SK-N-SH treated with all-trans-retinoic acid at 6 μM for 48 hours (cell line): ENCODE results near the gene PPP3CA.

Experiments used
- BACH2 ChIP-seq: fragments of 250-450 bp; sonication (Bioruptor Pico); IDR thresholded peaks from 2 replicates; pipeline ENCODE4 v1.9.0; 2021; ENCODE audit warnings: mild to moderate bottlenecking, borderline replicate concordance
- ISL1 ChIP-seq: fragments of 250-450 bp; sonication (Bioruptor Pico); IDR thresholded peaks from 2 replicates; pipeline ENCODE4 v2.1.2; 2022; ENCODE audit warnings: mild to moderate bottlenecking, moderate library complexity
- RARB ChIP-seq: fragments of 250-450 bp; sonication (Bioruptor Pico); IDR thresholded peaks from 2 replicates; pipeline ENCODE4 v1.8.0; 2021; ENCODE audit warnings: mild to moderate bottlenecking, moderate library complexity
- SNAI2 ChIP-seq: fragments of 250-450 bp; sonication (Bioruptor Pico); IDR thresholded peaks from 2 replicates; pipeline ENCODE4 v1.5.0; 2020; ENCODE audit warnings: mild to moderate bottlenecking, moderate library complexity
- TOX ChIP-seq: fragments of 250-450 bp; sonication (Bioruptor Pico); IDR thresholded peaks from 2 replicates; pipeline ENCODE4 v1.8.0; 2021; ENCODE audit warnings: mild to moderate bottlenecking, moderate library complexity, borderline replicate concordance
- ZC3H10 ChIP-seq: fragments of 250-450 bp; sonication (Bioruptor Pico); IDR thresholded peaks from 2 replicates; pipeline ENCODE4 v1.5.1; 2021; ENCODE audit warnings: mild to moderate bottlenecking, moderate library complexity
- ZFP3 ChIP-seq: fragments of 250-450 bp; sonication (Bioruptor Pico); IDR thresholded peaks from 2 replicates; pipeline ENCODE4 v1.5.0; 2020; ENCODE audit warnings: mild to moderate bottlenecking, moderate library complexity
- ZFP30 ChIP-seq: fragments of 450-650 bp; formaldehyde crosslinking; IDR thresholded peaks from 2 replicates; pipeline ENCODE4 v1.5.0; 2022; ENCODE audit warnings: mild to moderate bottlenecking, moderate library complexity
- ZNF565 ChIP-seq: fragments of 450-650 bp; formaldehyde crosslinking; conservative IDR thresholded peaks from 2 replicates; pipeline ENCODE4 v1.5.0; 2020; ENCODE audit warnings: low read depth, mild to moderate bottlenecking, moderate library complexity
- TF ChIP-seq, protein P1 (sequence below): fragments of 250-450 bp; sonication (Bioruptor Pico); IDR thresholded peaks from 2 replicates; pipeline ENCODE4 v1.8.0; 2020; ENCODE audit warnings: mild to moderate bottlenecking, moderate library complexity, borderline replicate concordance

DNA sequence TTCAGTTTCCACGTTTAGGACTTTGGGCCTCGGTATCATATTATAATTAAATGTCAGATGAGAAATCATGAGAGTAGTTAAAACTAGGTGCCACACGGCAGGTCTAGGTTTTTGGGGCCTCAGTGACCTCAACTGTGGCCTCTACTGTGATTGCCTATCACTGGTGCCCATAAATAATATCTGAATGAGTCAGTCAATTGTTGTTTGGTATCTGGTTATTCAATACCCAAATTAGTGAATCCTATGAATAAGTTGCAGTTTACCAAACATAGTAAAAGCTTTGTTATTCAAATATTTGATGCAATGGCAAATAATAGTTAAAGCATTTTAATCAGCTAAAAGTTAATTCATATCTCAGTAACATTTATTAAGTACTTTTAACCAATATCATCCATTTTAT, 188.8 kb downstream of the PPP3CA start:
- TF ChIP-seq BACH2 (no peak), ZNF565 (CRISPR knock-in tag) (no peak), ZFP30 (CRISPR knock-in tag) (no peak), ISL1 (no peak), RARB (CRISPR knock-in tag) (no peak), ZFP3 (CRISPR knock-in tag) (no peak), TOX (no peak), ZC3H10 (CRISPR knock-in tag) (no peak), SNAI2 (CRISPR knock-in tag) (no peak)
- TF ChIP-seq, protein P1, sequence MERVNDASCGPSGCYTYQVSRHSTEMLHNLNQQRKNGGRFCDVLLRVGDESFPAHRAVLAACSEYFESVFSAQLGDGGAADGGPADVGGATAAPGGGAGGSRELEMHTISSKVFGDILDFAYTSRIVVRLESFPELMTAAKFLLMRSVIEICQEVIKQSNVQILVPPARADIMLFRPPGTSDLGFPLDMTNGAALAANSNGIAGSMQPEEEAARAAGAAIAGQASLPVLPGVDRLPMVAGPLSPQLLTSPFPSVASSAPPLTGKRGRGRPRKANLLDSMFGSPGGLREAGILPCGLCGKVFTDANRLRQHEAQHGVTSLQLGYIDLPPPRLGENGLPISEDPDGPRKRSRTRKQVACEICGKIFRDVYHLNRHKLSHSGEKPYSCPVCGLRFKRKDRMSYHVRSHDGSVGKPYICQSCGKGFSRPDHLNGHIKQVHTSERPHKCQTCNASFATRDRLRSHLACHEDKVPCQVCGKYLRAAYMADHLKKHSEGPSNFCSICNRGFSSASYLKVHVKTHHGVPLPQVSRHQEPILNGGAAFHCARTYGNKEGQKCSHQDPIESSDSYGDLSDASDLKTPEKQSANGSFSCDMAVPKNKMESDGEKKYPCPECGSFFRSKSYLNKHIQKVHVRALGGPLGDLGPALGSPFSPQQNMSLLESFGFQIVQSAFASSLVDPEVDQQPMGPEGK (CRISPR knock-in tag), result no peak
